Measurements from ENCODE around the gene SCNN1G. TPM values are rescaled to one million over a fixed set of nuclear protein-coding genes. Genes with fewer than 3 reads are reported as not detected.

SCNN1G gene
- total RNA-seq, 1 donor from 2014 or later: not detected

- Mint-ChIP-seq H3K27me3 (peaks cover 10% of the 10 kb centered on the region), H3K27ac (no peak overlapping the region), H3K4me1 (no peaks in the 10 kb centered on the region), H3K36me3 (ENCODE audit: low read depth) (no peaks in the 10 kb centered on the region), H3K9me3 (no peaks in the 10 kb centered on the region), H3K4me3 (no peak overlapping the region)
- DNase-seq: no peak
- intact Hi-C loops (cut with micrococcal nuclease): no loop called here
These were observed 12.9 kb downstream of the SCNN1G start for GRCh38 chr16:23195366-23195978.

GRCh38 chr16:23196539-23196938 is 14.0 kb downstream of the SCNN1G start:
- DNase-seq: no peak
- peaks cover 13% of the 10 kb centered on the region for H3K27me3 Mint-ChIP-seq
- intact Hi-C loops (cut with micrococcal nuclease): no loop called here
- H3K4me3 Mint-ChIP-seq: no peak overlapping the region
- H3K27ac Mint-ChIP-seq: no peak overlapping the region
- H3K36me3 Mint-ChIP-seq (ENCODE audit: low read depth): no peaks in the 10 kb centered on the region
- H3K9me3 Mint-ChIP-seq: no peaks in the 10 kb centered on the region
- no peaks in the 10 kb centered on the region for H3K4me1 Mint-ChIP-seq

GRCh38 chr16:23202166-23202565 is 19.6 kb downstream of the SCNN1G start:
- Mint-ChIP-seq H3K27ac (no peak overlapping the region), H3K4me3 (no peak overlapping the region), H3K9me3 (no peaks in the 10 kb centered on the region), H3K36me3 (ENCODE audit: low read depth) (no peaks in the 10 kb centered on the region), H3K27me3 (peaks cover 10% of the 10 kb centered on the region), H3K4me1 (no peaks in the 10 kb centered on the region)
- no peak for DNase-seq
- intact Hi-C loops (cut with micrococcal nuclease): no loop called here

GRCh38 chr16:23206986-23207385 is 24.4 kb downstream of the SCNN1G start:
- Mint-ChIP-seq H3K36me3 (ENCODE audit: low read depth) (no peaks in the 10 kb centered on the region), H3K4me3 (no peak overlapping the region), H3K27me3 (peaks cover 6% of the 10 kb centered on the region), H3K27ac (no peak overlapping the region), H3K9me3 (no peaks in the 10 kb centered on the region), H3K4me1 (no peaks in the 10 kb centered on the region)
- no peak for DNase-seq
- intact Hi-C loops (cut with micrococcal nuclease): no loop called here

GRCh38 chr16:23207485-23207884 is 24.9 kb downstream of the SCNN1G start:
- H3K9me3 Mint-ChIP-seq: no peaks in the 10 kb centered on the region
- H3K4me3 Mint-ChIP-seq: no peak overlapping the region
- H3K36me3 Mint-ChIP-seq (ENCODE audit: low read depth): no peaks in the 10 kb centered on the region
- no peak for DNase-seq
- intact Hi-C loops (cut with micrococcal nuclease): no loop called here
- H3K27ac Mint-ChIP-seq: no peak overlapping the region
- no peaks in the 10 kb centered on the region for H3K4me1 Mint-ChIP-seq
- peaks cover 5% of the 10 kb centered on the region for H3K27me3 Mint-ChIP-seq

- intact Hi-C loops (cut with micrococcal nuclease): no loop called here
- Mint-ChIP-seq H3K27ac (no peak overlapping the region), H3K27me3 (peaks cover 5% of the 10 kb centered on the region), H3K9me3 (no peaks in the 10 kb centered on the region), H3K36me3 (ENCODE audit: low read depth) (no peaks in the 10 kb centered on the region), H3K4me3 (no peak overlapping the region), H3K4me1 (no peaks in the 10 kb centered on the region)
- no peak for DNase-seq
These were observed 27.1 kb downstream of the SCNN1G start for GRCh38 chr16:23209606-23210005.

GRCh38 chr16:23213831-23214230 is 31.3 kb downstream of the SCNN1G start:
- no peaks in the 10 kb centered on the region for H3K4me1 Mint-ChIP-seq
- intact Hi-C loops (cut with micrococcal nuclease): no loop called here
- peaks cover 4% of the 10 kb centered on the region for H3K27me3 Mint-ChIP-seq
- no peak for DNase-seq
- H3K36me3 Mint-ChIP-seq (ENCODE audit: low read depth): no peaks in the 10 kb centered on the region
- no peak overlapping the region for H3K27ac Mint-ChIP-seq
- no peaks in the 10 kb centered on the region for H3K9me3 Mint-ChIP-seq
- no peak overlapping the region for H3K4me3 Mint-ChIP-seq

- intact Hi-C loops (cut with micrococcal nuclease): no loop called here
- DNase-seq: no peak
- Mint-ChIP-seq H3K4me3 (no peak overlapping the region), H3K27me3 (no peaks in the 10 kb centered on the region), H3K36me3 (ENCODE audit: low read depth) (no peaks in the 10 kb centered on the region), H3K27ac (no peak overlapping the region), H3K4me1 (no peaks in the 10 kb centered on the region), H3K9me3 (no peaks in the 10 kb centered on the region)
These were observed 32.3 kb downstream of the SCNN1G start for GRCh38 chr16:23214796-23215195.

- Mint-ChIP-seq H3K4me1 (no peaks in the 10 kb centered on the region), H3K36me3 (ENCODE audit: low read depth) (no peaks in the 10 kb centered on the region), H3K4me3 (no peak overlapping the region), H3K27ac (no peak overlapping the region), H3K27me3 (no peaks in the 10 kb centered on the region), H3K9me3 (no peaks in the 10 kb centered on the region)
- intact Hi-C loops (cut with micrococcal nuclease): no loop called here
- no peak for DNase-seq
These were observed 32.9 kb downstream of the SCNN1G start for GRCh38 chr16:23215435-23215834.

GRCh38 chr16:23216658-23217246 is 34.2 kb downstream of the SCNN1G start:
- intact Hi-C loops (cut with micrococcal nuclease): no loop called here
- H3K36me3 Mint-ChIP-seq (ENCODE audit: low read depth): no peaks in the 10 kb centered on the region
- DNase-seq: no peak
- no peaks in the 10 kb centered on the region for H3K4me1 Mint-ChIP-seq
- H3K27ac Mint-ChIP-seq: no peak overlapping the region
- H3K27me3 Mint-ChIP-seq: no peaks in the 10 kb centered on the region
- H3K9me3 Mint-ChIP-seq: no peaks in the 10 kb centered on the region
- no peak overlapping the region for H3K4me3 Mint-ChIP-seq

GRCh38 chr16:23217646-23218045 is 35.1 kb downstream of the SCNN1G start:
- H3K27me3 Mint-ChIP-seq: no peaks in the 10 kb centered on the region
- no peaks in the 10 kb centered on the region for H3K9me3 Mint-ChIP-seq
- H3K4me1 Mint-ChIP-seq: no peaks in the 10 kb centered on the region
- DNase-seq: no peak
- no peak overlapping the region for H3K27ac Mint-ChIP-seq
- H3K36me3 Mint-ChIP-seq (ENCODE audit: low read depth): no peaks in the 10 kb centered on the region
- H3K4me3 Mint-ChIP-seq: no peak overlapping the region
- intact Hi-C loops (cut with micrococcal nuclease): no loop called here

GRCh38 chr16:23222929-23223328 is 40.4 kb downstream of the SCNN1G start:
- Mint-ChIP-seq H3K36me3 (ENCODE audit: low read depth) (no peaks in the 10 kb centered on the region), H3K27ac (no peak overlapping the region), H3K4me1 (no peaks in the 10 kb centered on the region), H3K27me3 (no peaks in the 10 kb centered on the region), H3K9me3 (no peaks in the 10 kb centered on the region), H3K4me3 (no peak overlapping the region)
- intact Hi-C loops (cut with micrococcal nuclease): no loop called here
- no peak for DNase-seq

GRCh38 chr16:23223368-23223767 is 40.8 kb downstream of the SCNN1G start:
- DNase-seq: no peak
- Mint-ChIP-seq H3K9me3 (no peaks in the 10 kb centered on the region), H3K4me1 (no peaks in the 10 kb centered on the region), H3K27ac (no peak overlapping the region), H3K4me3 (no peak overlapping the region), H3K27me3 (no peaks in the 10 kb centered on the region), H3K36me3 (ENCODE audit: low read depth) (no peaks in the 10 kb centered on the region)
- intact Hi-C loops (cut with micrococcal nuclease): no loop called here

GRCh38 chr16:23225109-23225508 is 42.6 kb downstream of the SCNN1G start:
- no peaks in the 10 kb centered on the region for H3K36me3 Mint-ChIP-seq (ENCODE audit: low read depth)
- intact Hi-C loops (cut with micrococcal nuclease): no loop called here
- no peak for DNase-seq
- H3K9me3 Mint-ChIP-seq: no peaks in the 10 kb centered on the region
- H3K4me3 Mint-ChIP-seq: no peak overlapping the region
- H3K4me1 Mint-ChIP-seq: no peaks in the 10 kb centered on the region
- no peak overlapping the region for H3K27ac Mint-ChIP-seq
- no peaks in the 10 kb centered on the region for H3K27me3 Mint-ChIP-seq

- Mint-ChIP-seq H3K9me3 (no peaks in the 10 kb centered on the region), H3K4me1 (no peaks in the 10 kb centered on the region), H3K36me3 (ENCODE audit: low read depth) (no peaks in the 10 kb centered on the region), H3K27me3 (no peaks in the 10 kb centered on the region), H3K4me3 (no peak overlapping the region), H3K27ac (no peak overlapping the region)
- DNase-seq: no peak
- intact Hi-C loops (cut with micrococcal nuclease): no loop called here
These were observed 43.1 kb downstream of the SCNN1G start for GRCh38 chr16:23225634-23226033.

Measured in activated CD4-positive, alpha-beta T cell treated with anti-CD3 and anti-CD28 coated beads, Interleukin-2, amount 10 ng/mL, durations not matched to agents 24 days and 14 days (primary cell).